H9 (cell line): ENCODE measurements around the gene BACE2. TPM values are rescaled to one million over a fixed set of nuclear protein-coding genes. Genes with fewer than 3 reads are reported as not detected.

Experiments used
- DNase-seq: peaks from one replicate; pipeline ENCODE4 v3.0.0-alpha.2; 2017
- H2AFZ ChIP-seq: one replicate; pipeline ENCODE4 v1.6.1; 2013; ENCODE audit warnings: mild to moderate bottlenecking, low read length, control low read depth, moderate library complexity
- H2AK5ac ChIP-seq: 2 replicates; pipeline ENCODE4 v1.6.1; 2013; ENCODE audit warnings: low read length, control low read depth, mixed read lengths; ENCODE audit not compliant: insufficient read length
- H2BK120ac ChIP-seq: one replicate; pipeline ENCODE4 v1.6.1; 2013; ENCODE audit warnings: low read depth, mild to moderate bottlenecking, low read length, control low read depth, inconsistent platforms; ENCODE audit not compliant: poor library complexity, severe bottlenecking
- H2BK12ac ChIP-seq: 2 replicates; pipeline ENCODE4 v1.6.1; 2013; ENCODE audit warnings: low read length, control low read depth, mixed read lengths, low read depth; ENCODE audit not compliant: insufficient read length
- H2BK15ac ChIP-seq: 2 replicates; pipeline ENCODE4 v1.6.1; 2013; ENCODE audit warnings: low read depth, low read length, control low read depth
- H2BK20ac ChIP-seq: one replicate; pipeline ENCODE4 v1.6.1; 2013; ENCODE audit warnings: low read depth, mild to moderate bottlenecking, low read length, control low read depth, inconsistent platforms; ENCODE audit not compliant: poor library complexity, severe bottlenecking
- H2BK5ac ChIP-seq: 2 replicates; pipeline ENCODE4 v1.6.1; 2013; ENCODE audit warnings: low read length, control low read depth, mixed read lengths; ENCODE audit not compliant: insufficient read length
- H3K14ac ChIP-seq: 2 replicates; pipeline ENCODE4 v1.6.1; 2013; ENCODE audit warnings: low read length, control low read depth; ENCODE audit not compliant: insufficient read depth
- H3K18ac ChIP-seq: 2 replicates; pipeline ENCODE4 v1.6.1; 2013; ENCODE audit warnings: low read depth, mild to moderate bottlenecking, mixed read lengths, low read length, control low read depth; ENCODE audit not compliant: insufficient read length
- H3K23ac ChIP-seq: 2 replicates; pipeline ENCODE4 v1.6.1; 2013; ENCODE audit warnings: low read length, control low read depth, mixed read lengths, low read depth; ENCODE audit not compliant: insufficient read length
- H3K23me2 ChIP-seq: 2 replicates; pipeline ENCODE4 v1.6.1; 2013; ENCODE audit warnings: low read depth, mild to moderate bottlenecking, mixed read lengths, low read length, control low read depth; ENCODE audit not compliant: insufficient read length, poor library complexity, severe bottlenecking
- H3K27ac ChIP-seq: 2 replicates; pipeline ENCODE4 v1.5.1; 2013; ENCODE audit warnings: low read length, control low read depth, mixed read lengths, low read depth; ENCODE audit not compliant: insufficient read length
- H3K27me3 ChIP-seq: 2 replicates; pipeline ENCODE4 v1.6.1; 2013; ENCODE audit warnings: low read length, control low read depth, inconsistent platforms; ENCODE audit not compliant: insufficient read depth
- H3K4ac ChIP-seq: 2 replicates; pipeline ENCODE4 v1.6.1; 2013; ENCODE audit warnings: low read depth, mild to moderate bottlenecking, control low read depth, inconsistent platforms, low read length, moderate library complexity
- H3K4me1 ChIP-seq: 2 replicates; pipeline ENCODE4 v1.6.1; 2013; ENCODE audit warnings: low read length, control low read depth, inconsistent platforms; ENCODE audit not compliant: insufficient read depth
- H3K4me2 ChIP-seq: 2 replicates; pipeline ENCODE4 v1.6.1; 2013; ENCODE audit warnings: low read length, control low read depth, mixed read lengths; ENCODE audit not compliant: insufficient read length, insufficient read depth
- H3K56ac ChIP-seq: 2 replicates; pipeline ENCODE4 v1.6.1; 2013; ENCODE audit warnings: low read depth, mild to moderate bottlenecking, mixed read lengths, low read length, control low read depth; ENCODE audit not compliant: insufficient read length
- H3K79me1 ChIP-seq: 2 replicates; pipeline ENCODE4 v1.6.1; 2013; ENCODE audit warnings: low read depth, mild to moderate bottlenecking, moderate library complexity, low read length, control low read depth, inconsistent platforms; ENCODE audit not compliant: insufficient read depth, poor library complexity, severe bottlenecking
- H3K79me2 ChIP-seq: 2 replicates; pipeline ENCODE4 v1.6.1; 2013; ENCODE audit warnings: low read length, control low read depth, inconsistent platforms; ENCODE audit not compliant: insufficient read depth
- H3K9ac ChIP-seq: 2 replicates; pipeline ENCODE4 v1.6.1; 2013; ENCODE audit warnings: low read length, control low read depth, mixed read lengths; ENCODE audit not compliant: insufficient read length; ENCODE audit errors: extremely low read depth
- H3K9me3 ChIP-seq: one replicate; pipeline ENCODE4 v1.6.1; 2013; ENCODE audit warnings: low read depth, low read length, inconsistent platforms; ENCODE audit not compliant: control insufficient read depth
- H3T11ph ChIP-seq: one replicate; pipeline ENCODE4 v1.6.1; 2013; ENCODE audit warnings: mild to moderate bottlenecking, low read length, control low read depth, inconsistent platforms
- H4K20me1 ChIP-seq: one replicate; pipeline ENCODE4 v1.6.1; 2013; ENCODE audit not compliant: control insufficient read depth, insufficient read length, insufficient read depth
- H4K5ac ChIP-seq: 2 replicates; pipeline ENCODE4 v1.6.1; 2013; ENCODE audit warnings: low read depth, mild to moderate bottlenecking, mixed read lengths, low read length, control low read depth; ENCODE audit not compliant: insufficient read length
- H4K8ac ChIP-seq: replicated peaks from 2 replicates; pipeline ENCODE4 v1.6.1; 2013; ENCODE audit warnings: low read length, control low read depth, mixed read lengths, low read depth; ENCODE audit not compliant: insufficient read length
- H4K91ac ChIP-seq: 2 replicates; pipeline ENCODE4 v1.6.1; 2013; ENCODE audit warnings: low read depth, mild to moderate bottlenecking, moderate library complexity, mixed read lengths, low read length, control low read depth; ENCODE audit not compliant: insufficient read length
- H3K27ac Mint-ChIP-seq, 3 experiments: 2 replicates in 2 of 3; 3 replicates in 1 of 3; pipeline ENCODE4 v1.8.0; 2020 to 2021; ENCODE audit warnings: mixed read lengths in 3 of 3, mild to moderate bottlenecking in 1 of 3, moderate library complexity in 1 of 3
- H3K27me3 Mint-ChIP-seq: 2 replicates; pipeline ENCODE4 v1.8.0; 2021; ENCODE audit warnings: low read depth, mild to moderate bottlenecking, moderate library complexity, mixed read lengths
- H3K36me3 Mint-ChIP-seq, 3 experiments: 2 replicates in 2 of 3; 3 replicates in 1 of 3; pipeline ENCODE4 v1.8.0; 2020 to 2021; ENCODE audit warnings: low read depth in 3 of 3, mixed read lengths in 3 of 3; ENCODE audit not compliant: insufficient read depth in 1 of 3
- H3K4me1 Mint-ChIP-seq, 2 experiments: 2 replicates each; pipeline ENCODE4 v1.8.0; 2020; ENCODE audit warnings: mixed read lengths in 2 of 2
- H3K4me3 Mint-ChIP-seq, 2 experiments: 2 replicates in 1 of 2; 3 replicates in 1 of 2; pipeline ENCODE4 v1.8.0; 2020 to 2021; ENCODE audit warnings: mild to moderate bottlenecking in 2 of 2, mixed read lengths in 2 of 2, moderate library complexity in 1 of 2
- H3K9me3 Mint-ChIP-seq, 2 experiments: 2 replicates in 1 of 2; 3 replicates in 1 of 2; pipeline ENCODE4 v1.8.0; 2020; ENCODE audit warnings: mild to moderate bottlenecking in 2 of 2, mixed read lengths in 2 of 2, moderate library complexity in 1 of 2
- WGBS: extraction: QIAGEN DNeasy Blood & Tissue Kit; methylation state at CpG from one replicate; pipeline ENCODE4 v1.1.7; 2013; ENCODE audit warnings: missing lambda C conversion rate, low lambda C conversion rate, mixed read lengths; ENCODE audit not compliant: insufficient read length; ENCODE audit errors: extremely low coverage; 5-methylcytosine and 5-hydroxymethylcytosine counted together
- total RNA-seq: library from RNA; stranded (reverse); gene quantifications from 2 replicates; pipeline ENCODE4 v1.2.1, GENCODE V29; 2021
- TF ChIP-seq, protein P1 (sequence below): fragments of 200-600 bp; sonication (generic); conservative IDR thresholded peaks from 3 replicates; pipeline ENCODE4 v1.8.0; 2021; ENCODE audit warnings: antibody characterized with exemption, mild to moderate bottlenecking

BACE2 gene
- total RNA-seq, 1 experiment from 2014 or later = 8.0 TPM

DNA sequence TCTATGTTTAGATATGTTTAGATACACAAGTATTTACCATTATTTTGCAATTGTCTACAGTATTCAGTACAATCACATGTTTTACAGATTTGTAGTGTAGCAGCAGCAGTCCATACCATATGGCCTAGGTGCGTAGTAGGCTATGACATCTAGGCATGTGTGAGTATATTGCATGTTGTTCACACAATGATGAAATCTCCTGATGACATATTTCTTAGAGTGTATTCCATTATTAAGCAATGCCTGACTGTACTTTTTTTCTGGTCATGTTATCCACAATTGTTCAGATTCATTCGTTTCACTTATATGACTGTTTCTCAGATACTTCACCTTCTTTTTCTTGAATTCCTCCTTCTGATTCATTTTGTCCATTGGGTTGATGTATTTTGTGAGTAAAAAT lies 9.9 kb upstream of the BACE2 start:
- Histone ChIP-seq H3K9ac (no peak overlapping the region), H2BK120ac (no peak overlapping the region), H3K4ac (no peak overlapping the region), H3K18ac (no peak overlapping the region), H3K56ac (no peak overlapping the region), H4K91ac (no peak overlapping the region), H3T11ph (no peak overlapping the region), H3K79me1 (no peaks in the 10 kb centered on the region), H4K20me1 (no peaks in the 10 kb centered on the region), H3K9me3 (no peaks in the 10 kb centered on the region), H3K4me1 (no peaks in the 10 kb centered on the region), H2BK20ac (no peak overlapping the region), H3K27me3 (no peaks in the 10 kb centered on the region), H2BK12ac (no peak overlapping the region), H3K4me2 (no peak overlapping the region), H2AK5ac (no peak overlapping the region), H2BK15ac (no peak overlapping the region), H4K8ac (no peak overlapping the region), H3K27ac (no peak overlapping the region), H3K23ac (no peak overlapping the region), H3K14ac (no peak overlapping the region), H3K79me2 (no peaks in the 10 kb centered on the region), H2BK5ac (no peak overlapping the region), H3K23me2 (no peaks in the 10 kb centered on the region), H4K5ac (no peak overlapping the region), H2AFZ (no peak overlapping the region)
- TF ChIP-seq, protein P1, sequence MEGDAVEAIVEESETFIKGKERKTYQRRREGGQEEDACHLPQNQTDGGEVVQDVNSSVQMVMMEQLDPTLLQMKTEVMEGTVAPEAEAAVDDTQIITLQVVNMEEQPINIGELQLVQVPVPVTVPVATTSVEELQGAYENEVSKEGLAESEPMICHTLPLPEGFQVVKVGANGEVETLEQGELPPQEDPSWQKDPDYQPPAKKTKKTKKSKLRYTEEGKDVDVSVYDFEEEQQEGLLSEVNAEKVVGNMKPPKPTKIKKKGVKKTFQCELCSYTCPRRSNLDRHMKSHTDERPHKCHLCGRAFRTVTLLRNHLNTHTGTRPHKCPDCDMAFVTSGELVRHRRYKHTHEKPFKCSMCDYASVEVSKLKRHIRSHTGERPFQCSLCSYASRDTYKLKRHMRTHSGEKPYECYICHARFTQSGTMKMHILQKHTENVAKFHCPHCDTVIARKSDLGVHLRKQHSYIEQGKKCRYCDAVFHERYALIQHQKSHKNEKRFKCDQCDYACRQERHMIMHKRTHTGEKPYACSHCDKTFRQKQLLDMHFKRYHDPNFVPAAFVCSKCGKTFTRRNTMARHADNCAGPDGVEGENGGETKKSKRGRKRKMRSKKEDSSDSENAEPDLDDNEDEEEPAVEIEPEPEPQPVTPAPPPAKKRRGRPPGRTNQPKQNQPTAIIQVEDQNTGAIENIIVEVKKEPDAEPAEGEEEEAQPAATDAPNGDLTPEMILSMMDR = no peak
- H3K9me3 Mint-ChIP-seq = peaks cover 7 to 10% of the 10 kb centered on the region in 2 experiments; a peak in 4 of 5 replicates
- peaks cover 43% of the 10 kb centered on the region for H3K27me3 Mint-ChIP-seq
- H3K27ac Mint-ChIP-seq = no peak overlapping the region
- DNase-seq = no peak
- H3K4me3 Mint-ChIP-seq = no peak overlapping the region
- peaks cover 0 to 8% (median 6%) of the 10 kb centered on the region in 3 experiments; a peak in 2 of 7 replicates for H3K36me3 Mint-ChIP-seq
- peaks cover 2 to 3% of the 10 kb centered on the region in 2 experiments; a peak in 1 of 4 replicates for H3K4me1 Mint-ChIP-seq
- WGBS = no CpG with 5 or more reads among the region's 2 CpGs
